Ovary (tissue), 3 donors: ENCODE data around the gene BTBD18.

ENCODE experiments used
- POLR2A ChIP-seq: fragments of 450-650 bp; IDR thresholded peaks from one replicate; pipeline ENCODE4 v1.6.1; 2017; ENCODE audit warnings: antibody characterized with exemption, mild to moderate bottlenecking, moderate library complexity
- TF ChIP-seq, protein P1 (sequence below), 3 donors: fragments of 450-650 bp in 2 of 3; fragments of 200-600 bp in 1 of 3; IDR thresholded peaks; one replicate each; pipeline versions ENCODE4 v1.5.1 to v1.8.0; 2016 to 2022; ENCODE audit warnings: antibody characterized with exemption in 3 of 3, mild to moderate bottlenecking in 1 of 3
- donor health status: DM: no; HTN: no; CAD: no.

DNA sequence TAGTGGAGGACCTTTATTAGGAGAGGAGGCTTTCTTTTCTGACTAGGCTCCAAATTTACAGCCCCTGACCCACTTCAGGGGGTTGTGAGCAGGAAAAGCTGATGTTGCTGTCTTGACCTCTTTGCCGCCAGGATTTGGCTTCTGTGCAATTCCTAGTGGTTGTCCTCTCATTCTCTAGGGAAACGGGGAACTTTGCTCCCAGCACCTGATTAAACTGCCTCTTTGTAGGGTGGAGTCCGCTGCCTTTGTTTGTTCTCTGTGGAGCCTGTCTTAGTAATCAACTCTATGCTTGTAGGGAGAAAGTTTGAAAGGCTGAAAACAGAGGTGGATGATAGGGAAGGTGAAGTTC lies 26.3 kb upstream of the BTBD18 start:
- TF ChIP-seq, protein P1, sequence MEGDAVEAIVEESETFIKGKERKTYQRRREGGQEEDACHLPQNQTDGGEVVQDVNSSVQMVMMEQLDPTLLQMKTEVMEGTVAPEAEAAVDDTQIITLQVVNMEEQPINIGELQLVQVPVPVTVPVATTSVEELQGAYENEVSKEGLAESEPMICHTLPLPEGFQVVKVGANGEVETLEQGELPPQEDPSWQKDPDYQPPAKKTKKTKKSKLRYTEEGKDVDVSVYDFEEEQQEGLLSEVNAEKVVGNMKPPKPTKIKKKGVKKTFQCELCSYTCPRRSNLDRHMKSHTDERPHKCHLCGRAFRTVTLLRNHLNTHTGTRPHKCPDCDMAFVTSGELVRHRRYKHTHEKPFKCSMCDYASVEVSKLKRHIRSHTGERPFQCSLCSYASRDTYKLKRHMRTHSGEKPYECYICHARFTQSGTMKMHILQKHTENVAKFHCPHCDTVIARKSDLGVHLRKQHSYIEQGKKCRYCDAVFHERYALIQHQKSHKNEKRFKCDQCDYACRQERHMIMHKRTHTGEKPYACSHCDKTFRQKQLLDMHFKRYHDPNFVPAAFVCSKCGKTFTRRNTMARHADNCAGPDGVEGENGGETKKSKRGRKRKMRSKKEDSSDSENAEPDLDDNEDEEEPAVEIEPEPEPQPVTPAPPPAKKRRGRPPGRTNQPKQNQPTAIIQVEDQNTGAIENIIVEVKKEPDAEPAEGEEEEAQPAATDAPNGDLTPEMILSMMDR (IDR thresholded peaks at IDR 0.05) = no peak
- no peak for TF ChIP-seq POLR2A
